IMR-90 (cell line): Measurements from ENCODE around the gene FHAD1. TPM values are rescaled to one million over a fixed set of nuclear protein-coding genes. Genes with fewer than 3 reads are reported as not detected.

Source experiments
- ATAC-seq: fragments of 200-7000 bp; cut with Tn5 transposase; 2 replicates; pipeline ENCODE4 v1.9.1; 2020; ENCODE audit warnings: low read depth, mild to moderate bottlenecking, moderate library complexity
- BruUV-seq: library from RNA; stranded (reverse); fragments of 400-500 nt; replicated peaks from 2 replicates; lab custom pipeline; 2021; lab: Mats Ljungman, UMichigan
- CTCF ChIA-PET: fragments of 300-600 bp; formaldehyde crosslinking; extraction: SDS; loops from one replicate; lab custom pipeline; 2021; ENCODE audit warnings: antibody characterized with exemption; lab: Yijun Ruan, JAX
- POLR2A ChIA-PET: fragments of 300-600 bp; sonication (Branson Sonifier 250); formaldehyde crosslinking; loops from one replicate; lab custom pipeline; 2022; ENCODE audit warnings: antibody characterized with exemption; ENCODE audit not compliant: unreplicated experiment; lab: Charles Lee
- DNase-seq: peaks from one replicate; pipeline ENCODE4 v3.0.0; 2013
- H2AFZ ChIP-seq: replicated peaks from 2 replicates; pipeline ENCODE3; 2013; ENCODE audit warnings: low read length, mild to moderate bottlenecking; ENCODE audit not compliant: poor library complexity
- H2AK5ac ChIP-seq: 2 replicates; pipeline ENCODE4 v1.6.1; 2013; ENCODE audit warnings: low read depth, low read length, inconsistent platforms
- H2AK9ac ChIP-seq: replicated peaks from 2 replicates; pipeline ENCODE3; 2013; ENCODE audit warnings: mild to moderate bottlenecking, low read depth, low read length, moderate library complexity; ENCODE audit not compliant: poor library complexity
- H2BK120ac ChIP-seq: 2 replicates; pipeline ENCODE4 v1.6.1; 2013; ENCODE audit warnings: low read depth, low read length, inconsistent platforms
- H2BK15ac ChIP-seq: 3 replicates; pipeline ENCODE4 v1.6.1; 2013; ENCODE audit warnings: low read depth, low read length, inconsistent platforms
- H2BK20ac ChIP-seq: 2 replicates; pipeline ENCODE4 v1.6.1; 2013; ENCODE audit warnings: low read depth, mild to moderate bottlenecking, inconsistent platforms, low read length, moderate library complexity
- H2BK5ac ChIP-seq: 2 replicates; pipeline ENCODE4 v1.6.1; 2013; ENCODE audit warnings: mild to moderate bottlenecking, low read depth, low read length, inconsistent platforms; ENCODE audit not compliant: poor library complexity, severe bottlenecking
- H3K14ac ChIP-seq: replicated peaks from 2 replicates; pipeline ENCODE4 v1.6.1; 2013; ENCODE audit warnings: low read depth, low read length, inconsistent platforms
- H3K18ac ChIP-seq: 2 replicates; pipeline ENCODE4 v1.6.1; 2013; ENCODE audit warnings: low read depth, low read length, control low read depth
- H3K23ac ChIP-seq: 2 replicates; pipeline ENCODE4 v1.6.1; 2013; ENCODE audit warnings: low read depth, low read length, inconsistent platforms
- H3K27ac ChIP-seq: 2 replicates; pipeline ENCODE4 v1.5.1; 2013; ENCODE audit warnings: mild to moderate bottlenecking, control low read depth, low read length; ENCODE audit not compliant: insufficient read depth
- H3K27me3 ChIP-seq: 2 replicates; pipeline ENCODE4 v1.6.1; 2013; ENCODE audit warnings: low read length; ENCODE audit not compliant: control insufficient read depth, insufficient read depth
- H3K36me3 ChIP-seq: 2 replicates; pipeline ENCODE4 v1.6.1; 2013; ENCODE audit warnings: low read length, mixed read lengths; ENCODE audit not compliant: control insufficient read depth, insufficient read depth
- H3K4ac ChIP-seq: 2 replicates; pipeline ENCODE4 v1.6.1; 2013; ENCODE audit warnings: low read depth, low read length, inconsistent platforms
- H3K4me1 ChIP-seq: 2 replicates; pipeline ENCODE4 v1.6.1; 2013; ENCODE audit warnings: low read length, mixed read lengths; ENCODE audit not compliant: control insufficient read depth, insufficient read depth
- H3K4me2 ChIP-seq: 2 replicates; pipeline ENCODE4 v1.6.1; 2013; ENCODE audit warnings: low read depth, mild to moderate bottlenecking, control low read depth, low read length, moderate library complexity
- H3K4me3 ChIP-seq: 2 replicates; pipeline ENCODE4 v1.5.1; 2013; ENCODE audit warnings: low read depth, mild to moderate bottlenecking, control low read depth, low read length, moderate library complexity; ENCODE audit not compliant: insufficient read depth
- H3K56ac ChIP-seq: 2 replicates; pipeline ENCODE4 v1.6.1; 2013; ENCODE audit warnings: low read length, inconsistent platforms; ENCODE audit not compliant: insufficient read depth; ENCODE audit errors: extremely low read depth
- H3K79me1 ChIP-seq, 2 experiments: 2 replicates each; pipeline ENCODE4 v1.6.1; 2013; ENCODE audit warnings: low read length in 2 of 2, inconsistent platforms in 1 of 2, low read depth in 1 of 2
- H3K9ac ChIP-seq: 2 replicates; pipeline ENCODE4 v1.6.1; 2013; ENCODE audit warnings: low read depth, low read length, control low read depth
- H3K9me1 ChIP-seq: 2 replicates; pipeline ENCODE4 v1.6.1; 2013; ENCODE audit warnings: low read length, inconsistent platforms; ENCODE audit not compliant: insufficient read depth
- H3K9me3 ChIP-seq: 2 replicates; pipeline ENCODE4 v1.6.1; 2013; ENCODE audit warnings: low read length; ENCODE audit not compliant: control insufficient read depth, insufficient read depth
- H4K20me1 ChIP-seq: 2 replicates; pipeline ENCODE4 v1.6.1; 2013; ENCODE audit warnings: low read length, inconsistent platforms; ENCODE audit not compliant: insufficient read depth
- H4K5ac ChIP-seq: 2 replicates; pipeline ENCODE4 v1.6.1; 2013; ENCODE audit warnings: mild to moderate bottlenecking, low read depth, low read length, control low read depth
- H4K8ac ChIP-seq, 2 experiments: 2 replicates each; pipeline ENCODE4 v1.6.1; 2013; ENCODE audit warnings: low read depth in 2 of 2, low read length in 2 of 2, control low read depth in 1 of 2, inconsistent platforms in 1 of 2
- H4K91ac ChIP-seq: 2 replicates; pipeline ENCODE4 v1.6.1; 2013; ENCODE audit warnings: low read depth, low read length, inconsistent platforms; ENCODE audit not compliant: insufficient read depth
- CEBPB ChIP-seq: IDR thresholded peaks from 2 replicates; pipeline ENCODE4 v1.6.1; 2012; ENCODE audit warnings: low read depth, low read length, improper control_type of control experiment
- CHD1 ChIP-seq: IDR thresholded peaks from 2 replicates; pipeline ENCODE4 v1.6.1; 2012; ENCODE audit warnings: low read depth, low read length, improper control_type of control experiment
- ELK1 ChIP-seq: fragments of 150-350 bp; IDR thresholded peaks from 2 replicates; pipeline ENCODE4 v1.6.1; 2016; ENCODE audit warnings: low read depth, mild to moderate bottlenecking, low read length, moderate library complexity, borderline replicate concordance
- FOS ChIP-seq: fragments of 150-350 bp; IDR thresholded peaks from 2 replicates; pipeline ENCODE4 v1.6.1; 2016; ENCODE audit warnings: low read depth, low read length
- MAFK ChIP-seq: IDR thresholded peaks from 2 replicates; pipeline ENCODE4 v1.6.1; 2012; ENCODE audit warnings: low read depth, low read length, improper control_type of control experiment
- NFE2L2 ChIP-seq: fragments of 150-350 bp; IDR thresholded peaks from 2 replicates; pipeline ENCODE4 v1.6.1; 2016; ENCODE audit warnings: low read depth, mild to moderate bottlenecking, low read length
- POLR2A ChIP-seq: IDR thresholded peaks from 2 replicates; pipeline ENCODE4 v1.6.1; 2012; ENCODE audit warnings: mild to moderate bottlenecking, low read depth, low read length
- RAD21 ChIP-seq: IDR thresholded peaks from 2 replicates; pipeline ENCODE4 v1.6.1; 2012; ENCODE audit warnings: low read length, improper control_type of control experiment
- SMC3 ChIP-seq: fragments of 150-350 bp; IDR thresholded peaks from 2 replicates; pipeline ENCODE4 v1.6.1; 2016; ENCODE audit warnings: low read depth, mild to moderate bottlenecking, antibody characterized with exemption, low read length, moderate library complexity
- WGBS, 2 experiments: methylation state at CpG; one replicate each; pipeline versions ENCODE4 v1.1.5 to v1.1.7; 2013; ENCODE audit warnings: missing lambda C conversion rate in 2 of 2; ENCODE audit not compliant: insufficient read length in 1 of 2; ENCODE audit errors: extremely low coverage in 2 of 2; 5-methylcytosine and 5-hydroxymethylcytosine counted together
- dilution Hi-C: fragments of 300-500 bp; cut with HindIII; formaldehyde crosslinking; loops from one replicate; pipeline ENCODE4 v1.14.3; 2018; ENCODE audit warnings: low sequenced_read_pairs; ENCODE audit not compliant: unreplicated experiment
- in situ Hi-C: fragments of 300-500 bp; cut with MboI; formaldehyde crosslinking; loops from 3 replicates; pipeline ENCODE4 v1.14.3; 2019; ENCODE audit warnings: low sequenced_read_pairs, inconsistent platforms, mixed read lengths
- intact Hi-C: fragments of 100-400 bp; cut with micrococcal nuclease; formaldehyde crosslinking; loops from 2 replicates; pipeline ENCODE4 v1.10.0; 2022
- polyA plus RNA-seq, 3 experiments: library from polyadenylated mRNA; depleted of rRNA; stranded (reverse); fragments of >200 nt; gene quantifications; 2 replicates each; pipeline ENCODE4 v1.2.3, GENCODE V29; 2012; ENCODE audit warnings: low replicate concordance in 1 of 3
- total RNA-seq: library from RNA; depleted of rRNA; stranded (reverse); fragments of >200 nt; gene quantifications from 2 replicates; pipeline ENCODE4 v1.2.3, GENCODE V29; 2012

FHAD1 gene
- total and polyA plus RNA-seq, 2 of the 4 experiments (the other 2 are of a cell fraction): not detected

- Histone ChIP-seq H2BK5ac (no peak overlapping the region), H3K27ac (no peak overlapping the region), H3K27me3 (no peaks in the 10 kb centered on the region), H2BK120ac (no peak overlapping the region), H3K56ac (no peak overlapping the region), H3K23ac (no peak overlapping the region), H3K4me2 (no peak overlapping the region), H3K79me1 (no peaks in the 10 kb centered on the region), H3K4me1 (peaks cover 6% of the 10 kb centered on the region), H4K5ac (no peak overlapping the region), H2AK9ac (no peak overlapping the region), H2BK20ac (no peak overlapping the region), H2BK15ac (no peak overlapping the region), H4K20me1 (no peaks in the 10 kb centered on the region), H3K36me3 (no peaks in the 10 kb centered on the region), H3K18ac (no peak overlapping the region), H4K8ac (no peak overlapping the region), H4K91ac (no peak overlapping the region), H3K14ac (no peak overlapping the region), H3K9ac (no peak overlapping the region), H2AK5ac (no peak overlapping the region), H2AFZ (no peak overlapping the region), H3K9me3 (no peaks in the 10 kb centered on the region), H3K9me1 (no peaks in the 10 kb centered on the region), H3K4me3 (no peak overlapping the region), H3K4ac (no peak overlapping the region)
- ATAC-seq: no peak
- DNase-seq: no peak
- ChIA-PET POLR2A (no interaction called here), CTCF (interaction anchor here (0.5 to 1.0 kb wide), 2 partner anchors 75 to 81 kb away, joined by 3 to 4 read pairs; no protein-coding TSS in a partner anchor)
- dilution Hi-C loops: no loop called here
- intact Hi-C loops: no loop called here
- no TSS peak for BruUV-seq
- TF ChIP-seq SMC3 (no peak), FOS (no peak), CEBPB (no peak), POLR2A (no peak), RAD21 (no peak), ELK1 (no peak), CHD1 (no peak), NFE2L2 (no peak), MAFK (no peak)
- 100% methylated on average over 2 of the region's 14 CpGs; no CpG with 5 or more reads in 1 of the 2 experiments for WGBS, 2 experiments
- in situ Hi-C loops: no loop called here
These were observed 99.5 kb downstream of the FHAD1 start for GRCh38 chr1:15346346-15347030.
